WTC11 (cell line): Measurements from ENCODE around the gene PTER. TPM values are rescaled to one million over a fixed set of nuclear protein-coding genes. Genes with fewer than 3 reads are reported as not detected.

Experiments
- ATAC-seq: fragments of 200-7000 bp; cut with Tn5 transposase; 2 replicates; pipeline ENCODE4 v1.10.0; 2021; ENCODE audit warnings: mild to moderate bottlenecking, moderate library complexity
- CTCF ChIA-PET: fragments of 300-600 bp; sonication (Branson Sonifier 250); formaldehyde crosslinking; loops from one replicate; lab custom pipeline; 2021; ENCODE audit warnings: antibody characterized with exemption; lab: Charles Lee
- POLR2A ChIA-PET: fragments of 350-600 bp; sonication (Branson Sonifier 250); formaldehyde crosslinking; loops from one replicate; lab custom pipeline; 2021; ENCODE audit warnings: antibody characterized with exemption; lab: Charles Lee
- DNase-seq: peaks from one replicate; pipeline ENCODE4 v3.0.0; 2021; ENCODE audit warnings: low spot score
- H3K27ac Mint-ChIP-seq: 2 replicates; pipeline ENCODE4 v1.8.0; 2021; ENCODE audit warnings: mixed read lengths
- H3K27me3 Mint-ChIP-seq: 2 replicates; pipeline ENCODE4 v1.8.0; 2021; ENCODE audit warnings: low read depth, mild to moderate bottlenecking, moderate library complexity, mixed read lengths
- H3K36me3 Mint-ChIP-seq: 2 replicates; pipeline ENCODE4 v1.8.0; 2021; ENCODE audit warnings: mixed read lengths
- H3K4me1 Mint-ChIP-seq: 2 replicates; pipeline ENCODE4 v1.8.0; 2022; ENCODE audit warnings: mixed read lengths
- H3K4me3 Mint-ChIP-seq: 2 replicates; pipeline ENCODE4 v1.8.0; 2021; ENCODE audit warnings: mild to moderate bottlenecking, moderate library complexity, mixed read lengths
- H3K9me3 Mint-ChIP-seq: 2 replicates; pipeline ENCODE4 v1.8.0; 2021; ENCODE audit warnings: mixed read lengths
- CBFB ChIP-seq: sonication (generic); formaldehyde crosslinking; IDR thresholded peaks from 2 replicates; pipeline ENCODE4 v1.8.1; 2022; ENCODE audit warnings: mild to moderate bottlenecking, low read depth, missing genetic modification reagents
- CREB1 ChIP-seq: sonication (generic); formaldehyde crosslinking; IDR thresholded peaks from 2 replicates; pipeline ENCODE4 v1.8.0; 2023; ENCODE audit warnings: mild to moderate bottlenecking, missing genetic modification reagents
- JAZF1 ChIP-seq: fragments of 250-450 bp; sonication (Bioruptor Pico); IDR thresholded peaks from 2 replicates; pipeline ENCODE4 v1.9.0; 2021; ENCODE audit warnings: moderate library complexity, mild to moderate bottlenecking, inconsistent platforms
- NFATC4 ChIP-seq: fragments of 250-450 bp; sonication (Bioruptor Pico); IDR thresholded peaks from 2 replicates; pipeline ENCODE4 v1.9.0; 2021; ENCODE audit warnings: mild to moderate bottlenecking
- NR3C1 ChIP-seq: sonication (generic); formaldehyde crosslinking; conservative IDR thresholded peaks from 2 replicates; pipeline ENCODE4 v1.8.1; 2023; ENCODE audit warnings: low read depth, mild to moderate bottlenecking, missing genetic modification reagents
- PRRX2 ChIP-seq: fragments of 250-450 bp; sonication (Bioruptor Pico); IDR thresholded peaks from 2 replicates; pipeline ENCODE4 v1.8.0; 2021; ENCODE audit warnings: mild to moderate bottlenecking
- RELA ChIP-seq: sonication (generic); formaldehyde crosslinking; IDR thresholded peaks from 2 replicates; pipeline ENCODE4 v1.8.1; 2022; ENCODE audit warnings: missing genetic modification reagents, mild to moderate bottlenecking, borderline replicate concordance
- SMAD4 ChIP-seq: sonication (generic); formaldehyde crosslinking; IDR thresholded peaks from 2 replicates; pipeline ENCODE4 v1.8.0; 2022; ENCODE audit warnings: mild to moderate bottlenecking, missing genetic modification reagents
- TEAD1 ChIP-seq: sonication (generic); formaldehyde crosslinking; IDR thresholded peaks from 2 replicates; pipeline ENCODE4 v1.8.0; 2022; ENCODE audit warnings: mild to moderate bottlenecking, missing genetic modification reagents
- TEAD4 ChIP-seq: sonication (generic); formaldehyde crosslinking; IDR thresholded peaks from 2 replicates; pipeline ENCODE4 v1.8.0; 2022; ENCODE audit warnings: mild to moderate bottlenecking, missing genetic modification reagents
- ZBTB21 ChIP-seq: sonication (generic); formaldehyde crosslinking; IDR thresholded peaks from 2 replicates; pipeline ENCODE4 v1.8.1; 2023; ENCODE audit warnings: mild to moderate bottlenecking, missing genetic modification reagents, borderline replicate concordance
- ZNF138 ChIP-seq: sonication (generic); formaldehyde crosslinking; conservative IDR thresholded peaks from 2 replicates; pipeline ENCODE4 v1.8.1; 2022; ENCODE audit warnings: mild to moderate bottlenecking, moderate library complexity, missing genetic modification reagents
- ZNF423 ChIP-seq: fragments of 250-450 bp; sonication (Bioruptor Pico); IDR thresholded peaks from 2 replicates; pipeline ENCODE4 v2.1.2; 2022; ENCODE audit warnings: mild to moderate bottlenecking, moderate library complexity
- total RNA-seq: library from RNA; stranded (reverse); gene quantifications from 3 replicates; pipeline ENCODE4 v1.2.3, GENCODE V29; 2021
- TF ChIP-seq, protein P1 (sequence below): sonication (generic); formaldehyde crosslinking; IDR thresholded peaks from 2 replicates; pipeline ENCODE4 v1.8.0; 2022; ENCODE audit warnings: mild to moderate bottlenecking, missing genetic modification reagents
- TF ChIP-seq, protein P2 (sequence below): fragments of 250-450 bp; sonication (Bioruptor Pico); conservative IDR thresholded peaks from 2 replicates; pipeline ENCODE4 v1.9.0; 2021; ENCODE audit warnings: mild to moderate bottlenecking
- TF ChIP-seq, protein P3 (sequence below): fragments of 200-600 bp; IDR thresholded peaks from 2 replicates; pipeline ENCODE4 v1.8.0; 2022; ENCODE audit warnings: antibody characterized with exemption
- TF ChIP-seq, protein P4 (sequence below): sonication (generic); formaldehyde crosslinking; IDR thresholded peaks from 2 replicates; pipeline ENCODE4 v1.8.0; 2023; ENCODE audit warnings: missing genetic modification reagents, mild to moderate bottlenecking, borderline replicate concordance
- TF ChIP-seq, protein P5 (sequence below): sonication (generic); formaldehyde crosslinking; IDR thresholded peaks from 2 replicates; pipeline ENCODE4 v1.8.0; 2022; ENCODE audit warnings: mild to moderate bottlenecking, missing genetic modification reagents

The PTER gene
- total RNA-seq, 1 experiment from 2014 or later: 7.4 TPM

DNA sequence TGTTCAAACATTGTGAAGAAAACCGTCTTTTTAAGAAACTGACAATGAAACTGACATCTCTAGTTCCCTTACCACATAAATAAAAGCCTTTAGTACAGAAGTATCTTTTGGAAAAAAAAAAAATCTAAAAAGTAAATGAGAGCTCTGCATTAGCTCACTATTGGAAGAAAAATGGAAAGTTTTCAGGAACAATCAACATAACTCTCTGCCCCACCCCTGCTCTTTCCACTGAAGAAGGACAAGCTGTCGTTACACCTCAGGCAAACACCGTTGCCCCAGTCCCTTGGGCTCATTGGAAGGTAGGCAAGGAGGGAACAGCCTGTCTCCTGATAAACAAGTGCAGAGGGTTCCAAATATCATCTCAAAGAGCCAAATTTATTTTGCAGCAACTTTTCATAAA is 107.3 kb downstream of the PTER start (continued):
- TF ChIP-seq, protein P1, sequence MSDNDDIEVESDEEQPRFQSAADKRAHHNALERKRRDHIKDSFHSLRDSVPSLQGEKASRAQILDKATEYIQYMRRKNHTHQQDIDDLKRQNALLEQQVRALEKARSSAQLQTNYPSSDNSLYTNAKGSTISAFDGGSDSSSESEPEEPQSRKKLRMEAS (CRISPR knock-in tag): no peak
- TF ChIP-seq TEAD1 (CRISPR knock-in tag): no peak

DNA sequence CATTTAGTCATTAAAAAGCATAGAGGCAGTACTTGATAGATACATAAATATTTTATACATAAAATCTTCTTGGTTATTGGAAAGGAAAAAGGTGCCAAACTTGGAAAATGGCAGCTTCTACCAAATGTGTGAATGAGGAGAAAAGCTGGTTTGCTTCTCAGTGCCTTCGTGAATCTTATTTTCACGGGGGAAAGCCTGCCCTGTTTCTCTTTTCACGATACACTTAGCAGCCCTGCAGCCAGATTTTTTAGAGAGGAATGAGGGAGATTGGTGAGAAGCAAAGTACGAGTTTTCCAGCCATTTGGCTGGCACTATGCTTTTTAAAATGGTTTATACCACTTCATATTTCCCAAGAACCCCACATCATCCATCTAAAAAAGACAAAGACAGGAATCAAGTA is 107.8 kb downstream of the PTER start:
- H3K27me3 Mint-ChIP-seq: peaks cover 5% of the 10 kb centered on the region
- H3K27ac Mint-ChIP-seq: no peak overlapping the region
- TF ChIP-seq ZBTB21 (CRISPR knock-in tag) (no peak), SMAD4 (no peak), RELA (CRISPR knock-in tag) (no peak), PRRX2 (no peak), TEAD4 (no peak), JAZF1 (CRISPR knock-in tag) (no peak), NFATC4 (CRISPR knock-in tag) (no peak), ZNF138 (CRISPR knock-in tag) (no peak)
- TF ChIP-seq, protein P1 (CRISPR knock-in tag): no peak
- TF ChIP-seq, protein P2, sequence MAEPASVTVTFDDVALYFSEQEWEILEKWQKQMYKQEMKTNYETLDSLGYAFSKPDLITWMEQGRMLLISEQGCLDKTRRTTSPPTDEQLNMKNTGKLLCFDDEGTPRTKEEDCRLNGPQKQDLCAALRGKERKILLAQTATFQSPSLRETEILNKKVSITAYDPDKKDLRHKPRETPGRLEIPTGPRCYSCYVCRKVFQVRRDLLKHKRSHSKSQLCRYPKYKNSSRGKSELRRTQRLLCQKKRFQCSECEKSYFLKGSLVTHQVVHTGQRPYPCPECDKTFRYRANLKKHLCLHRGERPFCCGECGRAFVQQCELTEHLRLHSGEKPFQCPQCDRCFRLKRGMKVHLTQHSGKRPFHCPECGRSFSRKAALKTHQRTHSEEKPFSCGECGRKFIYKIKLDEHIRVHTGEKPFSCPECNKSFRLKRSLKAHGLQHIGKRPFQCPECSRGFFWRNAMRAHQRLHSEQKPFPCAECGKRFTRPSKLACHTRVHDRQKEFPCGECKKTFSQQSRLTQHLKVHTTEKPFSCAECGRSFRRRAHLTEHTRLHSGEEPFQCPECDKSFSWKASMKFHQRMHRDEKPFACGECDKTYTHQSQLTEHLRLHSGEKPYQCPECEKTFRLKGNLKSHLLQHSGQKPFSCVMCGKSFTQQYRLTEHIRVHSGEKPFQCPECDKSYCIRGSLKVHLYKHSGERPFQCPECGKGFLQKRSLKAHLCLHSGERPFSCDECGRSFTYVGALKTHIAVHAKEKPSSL (CRISPR knock-in tag): no peak
- H3K4me1 Mint-ChIP-seq: no peaks in the 10 kb centered on the region
- POLR2A ChIA-PET: no interaction called here
- no peak overlapping the region for H3K4me3 Mint-ChIP-seq
- ATAC-seq: no peak
- DNase-seq: no peak
- no peaks in the 10 kb centered on the region for H3K9me3 Mint-ChIP-seq
- no peaks in the 10 kb centered on the region for H3K36me3 Mint-ChIP-seq
- CTCF ChIA-PET: interaction anchor here (0.8 to 1.6 kb wide), 13 partner anchors 10 to 642 kb away, joined by 3 to 11 read pairs (median 4); no protein-coding TSS in a partner anchor

DNA sequence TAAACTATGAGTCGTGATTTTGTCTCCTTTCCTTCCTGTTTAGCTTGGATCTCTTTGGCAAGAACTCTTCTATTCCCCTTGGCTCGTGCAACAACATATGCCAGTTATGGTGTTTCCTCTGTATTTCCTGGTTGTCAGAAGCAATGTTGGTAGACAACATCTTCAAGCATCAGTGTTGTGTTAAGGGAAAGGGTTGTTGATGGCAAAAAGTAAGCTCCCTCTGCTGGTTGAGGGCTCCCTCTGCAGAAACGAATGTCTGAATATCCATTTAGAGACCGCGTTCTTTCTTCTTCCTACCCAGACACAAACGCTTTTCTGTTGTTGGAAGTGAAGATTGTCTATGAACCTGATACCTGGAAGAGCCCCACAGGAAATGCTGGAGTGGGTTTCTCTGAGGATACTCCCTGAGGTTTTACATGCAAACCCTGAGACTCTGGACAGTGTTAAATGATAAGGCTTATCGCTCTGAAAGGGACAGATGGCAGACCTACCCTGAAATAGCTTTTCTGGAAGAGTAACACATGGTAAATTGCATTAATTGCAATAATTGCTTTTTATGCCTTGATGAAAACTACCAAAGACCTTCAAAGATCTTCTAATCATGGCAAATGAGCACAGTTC is 108.4 kb downstream of the PTER start:
- Mint-ChIP-seq H3K36me3 (no peaks in the 10 kb centered on the region), H3K27ac (no peak overlapping the region)
- TF ChIP-seq NR3C1: no peak
- TF ChIP-seq, protein P3, sequence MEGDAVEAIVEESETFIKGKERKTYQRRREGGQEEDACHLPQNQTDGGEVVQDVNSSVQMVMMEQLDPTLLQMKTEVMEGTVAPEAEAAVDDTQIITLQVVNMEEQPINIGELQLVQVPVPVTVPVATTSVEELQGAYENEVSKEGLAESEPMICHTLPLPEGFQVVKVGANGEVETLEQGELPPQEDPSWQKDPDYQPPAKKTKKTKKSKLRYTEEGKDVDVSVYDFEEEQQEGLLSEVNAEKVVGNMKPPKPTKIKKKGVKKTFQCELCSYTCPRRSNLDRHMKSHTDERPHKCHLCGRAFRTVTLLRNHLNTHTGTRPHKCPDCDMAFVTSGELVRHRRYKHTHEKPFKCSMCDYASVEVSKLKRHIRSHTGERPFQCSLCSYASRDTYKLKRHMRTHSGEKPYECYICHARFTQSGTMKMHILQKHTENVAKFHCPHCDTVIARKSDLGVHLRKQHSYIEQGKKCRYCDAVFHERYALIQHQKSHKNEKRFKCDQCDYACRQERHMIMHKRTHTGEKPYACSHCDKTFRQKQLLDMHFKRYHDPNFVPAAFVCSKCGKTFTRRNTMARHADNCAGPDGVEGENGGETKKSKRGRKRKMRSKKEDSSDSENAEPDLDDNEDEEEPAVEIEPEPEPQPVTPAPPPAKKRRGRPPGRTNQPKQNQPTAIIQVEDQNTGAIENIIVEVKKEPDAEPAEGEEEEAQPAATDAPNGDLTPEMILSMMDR: peak; percentile 58; the same call in 1 of the 2 replicates
- no peak for TF ChIP-seq TEAD1 (CRISPR knock-in tag)
- no peak for TF ChIP-seq CREB1
- no peak for TF ChIP-seq ZBTB21 (CRISPR knock-in tag)
- TF ChIP-seq, all 79 proteins: peak for 1
- H3K9me3 Mint-ChIP-seq: no peaks in the 10 kb centered on the region
- DNase-seq (no peak), ATAC-seq (peak; percentile 75)
- POLR2A ChIA-PET: interaction anchor here (0.6 kb wide), 1 partner anchor 57 kb away, joined by 3 read pairs; no protein-coding TSS in a partner anchor
- peaks cover 8% of the 10 kb centered on the region for H3K27me3 Mint-ChIP-seq
- H3K4me1 Mint-ChIP-seq: no peaks in the 10 kb centered on the region
- H3K4me3 Mint-ChIP-seq: no peak overlapping the region
- CTCF ChIA-PET: interaction anchor here (0.8 to 1.6 kb wide), 17 partner anchors 10 to 643 kb away, joined by 3 to 11 read pairs (median 4); no protein-coding TSS in a partner anchor

DNA sequence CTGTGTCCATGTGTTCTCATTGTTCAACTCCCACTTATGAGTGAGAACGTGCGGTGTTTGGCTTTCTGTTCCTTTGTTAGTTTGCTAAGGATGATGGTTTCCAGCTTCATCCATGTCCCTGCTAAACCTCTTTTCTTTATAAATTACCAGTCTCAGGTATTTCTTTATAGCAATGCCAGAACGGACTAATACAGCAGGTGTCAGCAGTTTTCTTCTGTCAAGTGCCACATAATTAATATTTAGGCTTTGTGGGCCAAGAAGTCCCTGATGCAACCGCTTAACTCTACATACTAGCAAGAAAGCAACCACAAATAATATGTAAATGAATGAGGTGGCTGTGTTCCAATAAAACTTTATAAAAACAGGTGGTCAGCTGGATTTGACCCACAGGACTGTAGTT is 111.2 kb downstream of the PTER start:
- H3K4me3 Mint-ChIP-seq: no peak overlapping the region
- no peaks in the 10 kb centered on the region for H3K4me1 Mint-ChIP-seq
- H3K36me3 Mint-ChIP-seq: no peaks in the 10 kb centered on the region
- ChIA-PET POLR2A (no interaction called here), CTCF (interaction anchor here (0.6 kb wide), 1 partner anchor 29 kb away, joined by 6 read pairs; no protein-coding TSS in a partner anchor)
- H3K9me3 Mint-ChIP-seq: no peaks in the 10 kb centered on the region
- peaks cover 21% of the 10 kb centered on the region for H3K27me3 Mint-ChIP-seq
- H3K27ac Mint-ChIP-seq: no peak overlapping the region
- no peak for ATAC-seq
- no peak for DNase-seq
- TF ChIP-seq ZNF423 (CRISPR knock-in tag) (no peak), CBFB (CRISPR knock-in tag) (no peak), TEAD1 (CRISPR knock-in tag) (no peak)
- TF ChIP-seq, protein P4, sequence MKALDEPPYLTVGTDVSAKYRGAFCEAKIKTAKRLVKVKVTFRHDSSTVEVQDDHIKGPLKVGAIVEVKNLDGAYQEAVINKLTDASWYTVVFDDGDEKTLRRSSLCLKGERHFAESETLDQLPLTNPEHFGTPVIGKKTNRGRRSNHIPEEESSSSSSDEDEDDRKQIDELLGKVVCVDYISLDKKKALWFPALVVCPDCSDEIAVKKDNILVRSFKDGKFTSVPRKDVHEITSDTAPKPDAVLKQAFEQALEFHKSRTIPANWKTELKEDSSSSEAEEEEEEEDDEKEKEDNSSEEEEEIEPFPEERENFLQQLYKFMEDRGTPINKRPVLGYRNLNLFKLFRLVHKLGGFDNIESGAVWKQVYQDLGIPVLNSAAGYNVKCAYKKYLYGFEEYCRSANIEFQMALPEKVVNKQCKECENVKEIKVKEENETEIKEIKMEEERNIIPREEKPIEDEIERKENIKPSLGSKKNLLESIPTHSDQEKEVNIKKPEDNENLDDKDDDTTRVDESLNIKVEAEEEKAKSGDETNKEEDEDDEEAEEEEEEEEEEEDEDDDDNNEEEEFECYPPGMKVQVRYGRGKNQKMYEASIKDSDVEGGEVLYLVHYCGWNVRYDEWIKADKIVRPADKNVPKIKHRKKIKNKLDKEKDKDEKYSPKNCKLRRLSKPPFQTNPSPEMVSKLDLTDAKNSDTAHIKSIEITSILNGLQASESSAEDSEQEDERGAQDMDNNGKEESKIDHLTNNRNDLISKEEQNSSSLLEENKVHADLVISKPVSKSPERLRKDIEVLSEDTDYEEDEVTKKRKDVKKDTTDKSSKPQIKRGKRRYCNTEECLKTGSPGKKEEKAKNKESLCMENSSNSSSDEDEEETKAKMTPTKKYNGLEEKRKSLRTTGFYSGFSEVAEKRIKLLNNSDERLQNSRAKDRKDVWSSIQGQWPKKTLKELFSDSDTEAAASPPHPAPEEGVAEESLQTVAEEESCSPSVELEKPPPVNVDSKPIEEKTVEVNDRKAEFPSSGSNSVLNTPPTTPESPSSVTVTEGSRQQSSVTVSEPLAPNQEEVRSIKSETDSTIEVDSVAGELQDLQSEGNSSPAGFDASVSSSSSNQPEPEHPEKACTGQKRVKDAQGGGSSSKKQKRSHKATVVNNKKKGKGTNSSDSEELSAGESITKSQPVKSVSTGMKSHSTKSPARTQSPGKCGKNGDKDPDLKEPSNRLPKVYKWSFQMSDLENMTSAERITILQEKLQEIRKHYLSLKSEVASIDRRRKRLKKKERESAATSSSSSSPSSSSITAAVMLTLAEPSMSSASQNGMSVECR (CRISPR knock-in tag): no peak
- TF ChIP-seq, protein P5, sequence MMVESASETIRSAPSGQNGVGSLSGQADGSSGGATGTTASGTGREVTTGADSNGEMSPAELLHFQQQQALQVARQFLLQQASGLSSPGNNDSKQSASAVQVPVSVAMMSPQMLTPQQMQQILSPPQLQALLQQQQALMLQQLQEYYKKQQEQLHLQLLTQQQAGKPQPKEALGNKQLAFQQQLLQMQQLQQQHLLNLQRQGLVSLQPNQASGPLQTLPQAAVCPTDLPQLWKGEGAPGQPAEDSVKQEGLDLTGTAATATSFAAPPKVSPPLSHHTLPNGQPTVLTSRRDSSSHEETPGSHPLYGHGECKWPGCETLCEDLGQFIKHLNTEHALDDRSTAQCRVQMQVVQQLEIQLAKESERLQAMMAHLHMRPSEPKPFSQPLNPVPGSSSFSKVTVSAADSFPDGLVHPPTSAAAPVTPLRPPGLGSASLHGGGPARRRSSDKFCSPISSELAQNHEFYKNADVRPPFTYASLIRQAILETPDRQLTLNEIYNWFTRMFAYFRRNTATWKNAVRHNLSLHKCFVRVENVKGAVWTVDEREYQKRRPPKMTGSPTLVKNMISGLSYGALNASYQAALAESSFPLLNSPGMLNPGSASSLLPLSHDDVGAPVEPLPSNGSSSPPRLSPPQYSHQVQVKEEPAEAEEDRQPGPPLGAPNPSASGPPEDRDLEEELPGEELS (CRISPR knock-in tag): no peak
